GM21825 (cell line): ENCODE measurements around the gene GPR12.

Experiments used
- ATAC-seq: cut with Tn5 transposase; IDR thresholded peaks from one replicate; pipeline ENCODE4 v1.9.1; 2021; ENCODE audit warnings: mild to moderate bottlenecking, moderate library complexity; ENCODE audit not compliant: unreplicated experiment

GPR12 gene

GRCh38 chr13:26706381-26706780 is 54.2 kb downstream of the GPR12 start:
- ATAC-seq = no peak

GRCh38 chr13:26705536-26705935 is 55.0 kb downstream of the GPR12 start:
- ATAC-seq = no peak
